Panc1 (cell line): ENCODE measurements around the gene FA2H.

Experiments used
- POLR2AphosphoS5 ChIP-seq: IDR thresholded peaks from 2 replicates; pipeline ENCODE4 v1.6.1; 2012; ENCODE audit warnings: mild to moderate bottlenecking, low read depth, low read length, moderate library complexity
- SIN3A ChIP-seq: IDR thresholded peaks from 2 replicates; pipeline ENCODE4 v1.6.1; 2012; ENCODE audit warnings: low read depth, mild to moderate bottlenecking, low read length, moderate library complexity, borderline replicate concordance; ENCODE audit not compliant: insufficient read depth
- TCF7L2 ChIP-seq: IDR thresholded peaks from 2 replicates; pipeline ENCODE4 v1.6.1; 2011; ENCODE audit warnings: mild to moderate bottlenecking, low read depth, low read length, inconsistent platforms
- TF ChIP-seq, protein P1 (sequence below): fragments of 450-650 bp; IDR thresholded peaks from 2 replicates; pipeline ENCODE4 v1.5.1; 2017; ENCODE audit warnings: mild to moderate bottlenecking
- TF ChIP-seq, protein P2 (sequence below), 2 experiments: IDR thresholded peaks; 2 replicates each; pipeline ENCODE4 v1.6.1; 2011 to 2012; ENCODE audit warnings: low read depth in 2 of 2, control low read depth in 1 of 2, low read length in 1 of 2, mild to moderate bottlenecking in 1 of 2, moderate library complexity in 1 of 2; ENCODE audit not compliant: insufficient read depth in 1 of 2

DNA sequence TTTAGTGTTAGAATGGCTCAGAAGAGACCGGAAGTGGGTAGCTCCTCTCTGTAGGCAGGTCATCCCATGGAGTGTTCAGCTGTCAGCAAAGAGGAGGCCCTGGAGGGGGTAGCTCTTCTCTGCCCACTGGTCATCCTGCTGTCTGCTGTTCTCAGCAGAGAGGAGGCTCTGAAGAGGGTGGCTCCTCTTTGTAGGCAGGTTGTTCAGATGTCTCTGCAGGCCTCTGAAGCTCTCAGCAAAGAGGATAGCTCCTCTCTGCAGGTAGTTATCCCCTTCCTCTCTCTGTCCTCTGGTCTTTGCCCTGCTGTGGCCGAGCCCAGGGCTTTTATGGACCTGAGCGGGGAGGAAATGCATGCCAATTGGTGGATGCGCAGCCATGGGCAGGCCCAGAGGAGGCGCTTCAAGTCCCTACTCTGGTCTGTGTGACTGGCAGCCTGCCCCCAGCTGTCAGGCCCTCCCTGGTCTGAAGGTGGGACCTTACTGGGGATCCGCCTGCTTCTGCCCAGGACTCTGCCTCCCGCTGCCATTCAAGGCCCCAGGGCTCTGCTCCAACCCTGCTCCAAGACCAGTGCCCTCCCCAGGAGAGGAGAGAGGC lies 32.5 kb upstream of the FA2H start:
- no peak for TF ChIP-seq POLR2AphosphoS5
- TF ChIP-seq, protein P1, sequence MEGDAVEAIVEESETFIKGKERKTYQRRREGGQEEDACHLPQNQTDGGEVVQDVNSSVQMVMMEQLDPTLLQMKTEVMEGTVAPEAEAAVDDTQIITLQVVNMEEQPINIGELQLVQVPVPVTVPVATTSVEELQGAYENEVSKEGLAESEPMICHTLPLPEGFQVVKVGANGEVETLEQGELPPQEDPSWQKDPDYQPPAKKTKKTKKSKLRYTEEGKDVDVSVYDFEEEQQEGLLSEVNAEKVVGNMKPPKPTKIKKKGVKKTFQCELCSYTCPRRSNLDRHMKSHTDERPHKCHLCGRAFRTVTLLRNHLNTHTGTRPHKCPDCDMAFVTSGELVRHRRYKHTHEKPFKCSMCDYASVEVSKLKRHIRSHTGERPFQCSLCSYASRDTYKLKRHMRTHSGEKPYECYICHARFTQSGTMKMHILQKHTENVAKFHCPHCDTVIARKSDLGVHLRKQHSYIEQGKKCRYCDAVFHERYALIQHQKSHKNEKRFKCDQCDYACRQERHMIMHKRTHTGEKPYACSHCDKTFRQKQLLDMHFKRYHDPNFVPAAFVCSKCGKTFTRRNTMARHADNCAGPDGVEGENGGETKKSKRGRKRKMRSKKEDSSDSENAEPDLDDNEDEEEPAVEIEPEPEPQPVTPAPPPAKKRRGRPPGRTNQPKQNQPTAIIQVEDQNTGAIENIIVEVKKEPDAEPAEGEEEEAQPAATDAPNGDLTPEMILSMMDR = no peak
- TF ChIP-seq, protein P2, sequence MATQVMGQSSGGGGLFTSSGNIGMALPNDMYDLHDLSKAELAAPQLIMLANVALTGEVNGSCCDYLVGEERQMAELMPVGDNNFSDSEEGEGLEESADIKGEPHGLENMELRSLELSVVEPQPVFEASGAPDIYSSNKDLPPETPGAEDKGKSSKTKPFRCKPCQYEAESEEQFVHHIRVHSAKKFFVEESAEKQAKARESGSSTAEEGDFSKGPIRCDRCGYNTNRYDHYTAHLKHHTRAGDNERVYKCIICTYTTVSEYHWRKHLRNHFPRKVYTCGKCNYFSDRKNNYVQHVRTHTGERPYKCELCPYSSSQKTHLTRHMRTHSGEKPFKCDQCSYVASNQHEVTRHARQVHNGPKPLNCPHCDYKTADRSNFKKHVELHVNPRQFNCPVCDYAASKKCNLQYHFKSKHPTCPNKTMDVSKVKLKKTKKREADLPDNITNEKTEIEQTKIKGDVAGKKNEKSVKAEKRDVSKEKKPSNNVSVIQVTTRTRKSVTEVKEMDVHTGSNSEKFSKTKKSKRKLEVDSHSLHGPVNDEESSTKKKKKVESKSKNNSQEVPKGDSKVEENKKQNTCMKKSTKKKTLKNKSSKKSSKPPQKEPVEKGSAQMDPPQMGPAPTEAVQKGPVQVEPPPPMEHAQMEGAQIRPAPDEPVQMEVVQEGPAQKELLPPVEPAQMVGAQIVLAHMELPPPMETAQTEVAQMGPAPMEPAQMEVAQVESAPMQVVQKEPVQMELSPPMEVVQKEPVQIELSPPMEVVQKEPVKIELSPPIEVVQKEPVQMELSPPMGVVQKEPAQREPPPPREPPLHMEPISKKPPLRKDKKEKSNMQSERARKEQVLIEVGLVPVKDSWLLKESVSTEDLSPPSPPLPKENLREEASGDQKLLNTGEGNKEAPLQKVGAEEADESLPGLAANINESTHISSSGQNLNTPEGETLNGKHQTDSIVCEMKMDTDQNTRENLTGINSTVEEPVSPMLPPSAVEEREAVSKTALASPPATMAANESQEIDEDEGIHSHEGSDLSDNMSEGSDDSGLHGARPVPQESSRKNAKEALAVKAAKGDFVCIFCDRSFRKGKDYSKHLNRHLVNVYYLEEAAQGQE (IDR thresholded peaks at IDR 0.05; ENCODE audit: insufficient read depth in 1 of 2, low read depth in 2 of 2, low read length in 1 of 2) = no peak
- no peak for TF ChIP-seq SIN3A
- no peak for TF ChIP-seq TCF7L2
